Adipocyte (in vitro differentiated cells): Measurements from ENCODE around the gene MESP2.
A peak's percentile ranks its signal among the peaks of the same experiment; 100 is the strongest.

ENCODE experiments used
- DNase-seq: peaks from one replicate; pipeline ENCODE4 v3.0.0-alpha.2; 2015; ENCODE audit warnings: low read depth
- H3K27me3 ChIP-seq: replicated peaks from 2 replicates; pipeline ENCODE4 v1.7.0; 2013; ENCODE audit warnings: mild to moderate bottlenecking, low read length, moderate library complexity; ENCODE audit not compliant: control insufficient read depth, insufficient read depth
- H3K36me3 ChIP-seq: 2 replicates; pipeline ENCODE4 v1.7.0; 2013; ENCODE audit warnings: low read length, mild to moderate bottlenecking, moderate library complexity; ENCODE audit not compliant: control insufficient read depth, insufficient read depth, severe bottlenecking
- H3K4me1 ChIP-seq: 2 replicates; pipeline ENCODE4 v1.7.0; 2013; ENCODE audit warnings: mild to moderate bottlenecking, low read length, moderate library complexity; ENCODE audit not compliant: control insufficient read depth, insufficient read depth
- H3K4me3 ChIP-seq: 2 replicates; pipeline ENCODE4 v1.7.0; 2013; ENCODE audit warnings: mild to moderate bottlenecking, low read length, moderate library complexity
- H3K9ac ChIP-seq: 2 replicates; pipeline ENCODE4 v1.7.0; 2013; ENCODE audit warnings: mild to moderate bottlenecking, low read length, moderate library complexity
- H3K9me3 ChIP-seq: 2 replicates; pipeline ENCODE4 v1.7.0; 2013; ENCODE audit warnings: mild to moderate bottlenecking, low read length, moderate library complexity; ENCODE audit not compliant: control insufficient read depth

MESP2 gene

GRCh38 chr15:89824607-89824867, 48.4 kb downstream of the MESP2 start:
- no peaks in the 10 kb centered on the region for H3K9me3 ChIP-seq
- no peak overlapping the region for H3K4me3 ChIP-seq
- peaks cover 63% of the 10 kb centered on the region for H3K4me1 ChIP-seq
- DNase-seq: no peak
- H3K36me3 ChIP-seq: no peaks in the 10 kb centered on the region
- H3K27me3 ChIP-seq: no peaks in the 10 kb centered on the region
- H3K9ac ChIP-seq: no peak overlapping the region

GRCh38 chr15:89825271-89825940, 49.3 kb downstream of the MESP2 start:
- Histone ChIP-seq H3K9ac (no peak overlapping the region), H3K36me3 (no peaks in the 10 kb centered on the region), H3K27me3 (no peaks in the 10 kb centered on the region), H3K4me3 (no peak overlapping the region), H3K9me3 (no peaks in the 10 kb centered on the region), H3K4me1 (peaks cover 71% of the 10 kb centered on the region)
- DNase-seq: no peak

- Histone ChIP-seq H3K27me3 (no peaks in the 10 kb centered on the region), H3K4me3 (no peak overlapping the region), H3K36me3 (peaks cover 2% of the 10 kb centered on the region), H3K4me1 (peaks cover 66% of the 10 kb centered on the region), H3K9me3 (no peaks in the 10 kb centered on the region), H3K9ac (no peak overlapping the region)
- no peak for DNase-seq
Measured at GRCh38 chr15:89826671-89827655, 50.8 kb downstream of the MESP2 start.

- peaks cover 59% of the 10 kb centered on the region for H3K4me1 ChIP-seq
- no peaks in the 10 kb centered on the region for H3K27me3 ChIP-seq
- DNase-seq: no peak
- peak overlapping the region; percentile 80 for H3K9ac ChIP-seq
- H3K36me3 ChIP-seq: peaks cover 5% of the 10 kb centered on the region
- H3K9me3 ChIP-seq: no peaks in the 10 kb centered on the region
- peak overlapping the region; percentile 35 for H3K4me3 ChIP-seq
Measured at GRCh38 chr15:89827829-89828228, 51.7 kb downstream of the MESP2 start.
